CD4-positive, alpha-beta T cell treated with Interleukin-6 at 100 ng/mL for 8 hours (primary cell): Measurements from ENCODE around the gene ACAD10.
"Not testable (repeated sequence)": the region's sequence is repeated elsewhere in the genome, so short reads cannot be mapped to it uniquely, and the experiment has no call there.

Source experiments
- DNase-seq: peaks from one replicate; pipeline ENCODE4 v3.0.0-alpha.2; 2020; ENCODE audit warnings: mixed read lengths, low spot score

The ACAD10 gene

GRCh38 chr12:111687255-111687654, 1.4 kb downstream of the ACAD10 start:
- no peak for DNase-seq

GRCh38 chr12:111687952-111688351, 2.1 kb downstream of the ACAD10 start:
- DNase-seq = no peak

GRCh38 chr12:111691262-111691661, 5.4 kb downstream of the ACAD10 start:
- DNase-seq = no peak

- DNase-seq = no peak
Measured at GRCh38 chr12:111692575-111693210, 6.8 kb downstream of the ACAD10 start.

- no peak for DNase-seq
Measured at GRCh38 chr12:111693818-111694217, 8.0 kb downstream of the ACAD10 start.

GRCh38 chr12:111699962-111700361, 14.1 kb downstream of the ACAD10 start:
- no peak for DNase-seq

- DNase-seq = no peak
Measured at GRCh38 chr12:111705672-111706071, 19.8 kb downstream of the ACAD10 start.

GRCh38 chr12:111706145-111706544, 20.3 kb downstream of the ACAD10 start:
- no peak for DNase-seq

GRCh38 chr12:111715279-111715678, 29.4 kb downstream of the ACAD10 start:
- DNase-seq = no peak

- DNase-seq = not testable (repeated sequence)
Measured at GRCh38 chr12:111719316-111719715, 33.5 kb downstream of the ACAD10 start.

GRCh38 chr12:111720457-111720856, 34.6 kb downstream of the ACAD10 start:
- no peak for DNase-seq

GRCh38 chr12:111723646-111724360, 38.0 kb downstream of the ACAD10 start:
- not testable (repeated sequence) for DNase-seq

GRCh38 chr12:111728795-111729194, 42.9 kb downstream of the ACAD10 start:
- no peak for DNase-seq

GRCh38 chr12:111730420-111730819, 44.6 kb downstream of the ACAD10 start:
- DNase-seq = no peak

GRCh38 chr12:111732786-111733185, 46.9 kb downstream of the ACAD10 start:
- no peak for DNase-seq

- DNase-seq = no peak
Measured at GRCh38 chr12:111733340-111733915, 47.6 kb downstream of the ACAD10 start.

- DNase-seq = not testable (repeated sequence)
Measured at GRCh38 chr12:111739524-111739923, 53.7 kb downstream of the ACAD10 start.

- DNase-seq = no peak
Measured at GRCh38 chr12:111741235-111741812, 55.5 kb downstream of the ACAD10 start.

- no peak for DNase-seq
Measured at GRCh38 chr12:111745211-111745610, 59.4 kb downstream of the ACAD10 start.

- DNase-seq = no peak
Measured at GRCh38 chr12:111747333-111747732, 61.5 kb downstream of the ACAD10 start.

GRCh38 chr12:111748151-111748672, 62.4 kb downstream of the ACAD10 start:
- no peak for DNase-seq

- no peak for DNase-seq
Measured at GRCh38 chr12:111748867-111749266, 63.0 kb downstream of the ACAD10 start.

- no peak for DNase-seq
Measured at GRCh38 chr12:111749391-111749790, 63.5 kb downstream of the ACAD10 start.
